Left ventricle myocardium inferior (tissue), 1 donor: ENCODE measurements around the gene ALG9. TPM values are rescaled to one million over a fixed set of nuclear protein-coding genes. Genes with fewer than 3 reads are reported as not detected.

ENCODE experiments used
- DNase-seq: peaks from one replicate; pipeline ENCODE4 v3.0.0-alpha.2; 2020
- H3K27ac ChIP-seq: fragments of 200-600 bp; replicated peaks from 2 replicates; pipeline ENCODE4 v1.8.0; 2021
- H3K27me3 ChIP-seq: fragments of 200-600 bp; 2 replicates; pipeline ENCODE4 v1.8.0; 2021; ENCODE audit warnings: low read depth
- H3K36me3 ChIP-seq: fragments of 200-600 bp; 2 replicates; pipeline ENCODE4 v1.8.0; 2021
- H3K4me1 ChIP-seq: fragments of 200-600 bp; 2 replicates; pipeline ENCODE4 v1.8.0; 2021
- H3K4me3 ChIP-seq: fragments of 200-600 bp; 2 replicates; pipeline ENCODE4 v1.8.0; 2021; ENCODE audit warnings: mild to moderate bottlenecking, moderate library complexity
- H3K9me3 ChIP-seq: fragments of 200-600 bp; replicated peaks from 2 replicates; pipeline ENCODE4 v1.8.0; 2021
- intact Hi-C: fragments of 100-400 bp; cut with micrococcal nuclease; formaldehyde crosslinking; loops from one replicate; pipeline ENCODE4 v1.11.0; 2022
- total RNA-seq: library from RNA; stranded (reverse); fragmentation: NEBNext Ultra II Directional; extraction: Animal tissue kit (Norgen Biotek cat#: 25700); gene quantifications from one replicate; pipeline ENCODE4 v1.2.1, GENCODE V29; 2021
- TF ChIP-seq, protein P1 (sequence below): fragments of 200-600 bp; IDR thresholded peaks from 2 replicates; pipeline ENCODE4 v1.8.0; 2021; ENCODE audit warnings: antibody characterized with exemption, mild to moderate bottlenecking, borderline replicate concordance
- donor health status: DM: no; HTN: yes; CAD: no; lungs with severe emphysema.

Gene ALG9
- total RNA-seq, 1 donor from 2014 or later = 14.4 TPM

DNA sequence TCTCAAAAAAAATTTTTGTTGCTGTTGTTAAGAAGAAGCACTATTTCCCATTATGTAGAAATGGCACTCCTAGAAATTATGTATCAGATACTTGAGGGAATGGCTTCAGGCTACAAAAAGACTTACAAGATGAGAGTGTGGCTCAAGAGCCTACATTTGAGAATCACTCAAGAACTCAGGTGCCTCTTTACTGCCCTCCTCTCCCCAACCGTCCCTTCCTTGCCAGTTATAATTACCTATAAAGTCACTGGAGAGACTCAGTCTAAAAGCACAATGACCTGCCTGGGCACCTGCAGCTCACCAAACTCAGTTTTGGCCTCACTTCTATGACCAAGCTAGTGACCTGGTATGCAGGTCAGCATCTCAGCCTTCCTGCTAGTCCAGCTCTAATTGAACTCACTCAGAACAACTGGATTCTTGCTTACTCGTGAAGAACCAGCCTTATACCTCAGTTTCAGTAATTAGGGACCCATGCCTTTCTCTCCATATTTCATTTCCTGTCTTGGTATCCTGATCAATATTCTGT lies 63.3 kb downstream of the ALG9 start:
- Histone ChIP-seq H3K4me3 (no peak overlapping the region), H3K9me3 (no peaks in the 10 kb centered on the region), H3K27me3 (no peaks in the 10 kb centered on the region), H3K36me3 (peaks cover 29% of the 10 kb centered on the region), H3K27ac (peak overlapping the region; percentile 80), H3K4me1 (peaks cover 22% of the 10 kb centered on the region)
- TF ChIP-seq, protein P1, sequence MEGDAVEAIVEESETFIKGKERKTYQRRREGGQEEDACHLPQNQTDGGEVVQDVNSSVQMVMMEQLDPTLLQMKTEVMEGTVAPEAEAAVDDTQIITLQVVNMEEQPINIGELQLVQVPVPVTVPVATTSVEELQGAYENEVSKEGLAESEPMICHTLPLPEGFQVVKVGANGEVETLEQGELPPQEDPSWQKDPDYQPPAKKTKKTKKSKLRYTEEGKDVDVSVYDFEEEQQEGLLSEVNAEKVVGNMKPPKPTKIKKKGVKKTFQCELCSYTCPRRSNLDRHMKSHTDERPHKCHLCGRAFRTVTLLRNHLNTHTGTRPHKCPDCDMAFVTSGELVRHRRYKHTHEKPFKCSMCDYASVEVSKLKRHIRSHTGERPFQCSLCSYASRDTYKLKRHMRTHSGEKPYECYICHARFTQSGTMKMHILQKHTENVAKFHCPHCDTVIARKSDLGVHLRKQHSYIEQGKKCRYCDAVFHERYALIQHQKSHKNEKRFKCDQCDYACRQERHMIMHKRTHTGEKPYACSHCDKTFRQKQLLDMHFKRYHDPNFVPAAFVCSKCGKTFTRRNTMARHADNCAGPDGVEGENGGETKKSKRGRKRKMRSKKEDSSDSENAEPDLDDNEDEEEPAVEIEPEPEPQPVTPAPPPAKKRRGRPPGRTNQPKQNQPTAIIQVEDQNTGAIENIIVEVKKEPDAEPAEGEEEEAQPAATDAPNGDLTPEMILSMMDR = no peak
- no peak for DNase-seq
- intact Hi-C loops = no loop called here

GRCh38 chr11:111807076-111807475 lies 64.3 kb downstream of the ALG9 start:
- Histone ChIP-seq H3K27ac (no peak overlapping the region), H3K36me3 (peaks cover 33% of the 10 kb centered on the region), H3K9me3 (no peaks in the 10 kb centered on the region), H3K4me3 (no peak overlapping the region), H3K27me3 (no peaks in the 10 kb centered on the region), H3K4me1 (peaks cover 22% of the 10 kb centered on the region)
- TF ChIP-seq, protein P1 = no peak
- DNase-seq = no peak
- intact Hi-C loops = no loop called here

DNA sequence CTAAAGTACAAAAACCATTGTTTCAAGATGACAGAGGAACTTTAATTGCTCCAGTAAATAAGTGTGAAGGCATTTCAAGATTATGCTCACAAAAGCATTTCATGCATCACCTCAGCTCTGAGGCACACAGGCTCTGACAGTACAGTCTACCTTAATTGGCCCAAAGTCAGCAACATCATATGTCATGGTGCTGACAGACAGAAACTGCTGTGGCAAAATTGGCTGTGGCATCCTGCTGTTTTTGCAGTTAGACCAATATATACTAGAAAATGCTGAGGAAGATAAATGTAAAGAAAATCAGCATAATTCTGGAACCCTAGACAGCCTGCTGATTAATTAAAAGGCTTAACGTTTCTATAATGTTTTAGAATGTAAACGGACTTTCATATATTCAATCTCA lies 70.2 kb downstream of the ALG9 start:
- Histone ChIP-seq H3K4me1 (peaks cover 25% of the 10 kb centered on the region), H3K27me3 (no peaks in the 10 kb centered on the region), H3K9me3 (peaks cover 10% of the 10 kb centered on the region), H3K4me3 (no peak overlapping the region), H3K27ac (peak overlapping the region; percentile 15), H3K36me3 (peaks cover 38% of the 10 kb centered on the region)
- intact Hi-C loops = no loop called here
- TF ChIP-seq, protein P1 = no peak
- no peak for DNase-seq

GRCh38 chr11:111798279-111798678 lies 73.1 kb downstream of the ALG9 start:
- no peak for DNase-seq
- peaks cover 10% of the 10 kb centered on the region for H3K9me3 ChIP-seq
- H3K4me1 ChIP-seq = peaks cover 38% of the 10 kb centered on the region
- no peak overlapping the region for H3K4me3 ChIP-seq
- TF ChIP-seq, protein P1 = no peak
- no peaks in the 10 kb centered on the region for H3K27me3 ChIP-seq
- intact Hi-C loops = no loop called here
- H3K36me3 ChIP-seq = peaks cover 24% of the 10 kb centered on the region
- H3K27ac ChIP-seq = peak overlapping the region; percentile 9

DNA sequence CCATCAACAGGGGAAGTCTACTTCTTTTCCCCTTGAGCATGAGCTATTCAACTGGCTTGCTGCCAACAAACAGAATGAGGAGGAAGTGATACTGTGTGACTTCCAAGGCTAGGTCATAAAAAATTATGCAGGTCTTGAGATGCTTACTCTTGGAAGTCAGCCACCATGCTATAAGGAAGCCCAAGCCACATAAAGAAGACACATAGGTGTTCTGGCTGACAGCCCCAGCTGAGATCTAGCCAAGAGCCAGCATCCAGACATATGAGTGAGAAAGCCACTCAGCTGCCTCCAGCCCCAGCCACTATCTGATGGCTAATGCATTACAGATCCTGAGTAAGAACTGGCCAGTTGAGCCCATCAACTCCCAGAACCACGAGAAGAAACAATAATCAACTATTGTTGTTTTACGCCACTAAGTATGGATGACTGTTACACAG lies 74.2 kb downstream of the ALG9 start:
- DNase-seq = no peak
- Histone ChIP-seq H3K4me1 (peaks cover 39% of the 10 kb centered on the region), H3K9me3 (peaks cover 10% of the 10 kb centered on the region), H3K27me3 (no peaks in the 10 kb centered on the region), H3K36me3 (peaks cover 19% of the 10 kb centered on the region), H3K4me3 (no peak overlapping the region), H3K27ac (peak overlapping the region; percentile 9)
- intact Hi-C loops = no loop called here
- TF ChIP-seq, protein P1 = no peak

DNA sequence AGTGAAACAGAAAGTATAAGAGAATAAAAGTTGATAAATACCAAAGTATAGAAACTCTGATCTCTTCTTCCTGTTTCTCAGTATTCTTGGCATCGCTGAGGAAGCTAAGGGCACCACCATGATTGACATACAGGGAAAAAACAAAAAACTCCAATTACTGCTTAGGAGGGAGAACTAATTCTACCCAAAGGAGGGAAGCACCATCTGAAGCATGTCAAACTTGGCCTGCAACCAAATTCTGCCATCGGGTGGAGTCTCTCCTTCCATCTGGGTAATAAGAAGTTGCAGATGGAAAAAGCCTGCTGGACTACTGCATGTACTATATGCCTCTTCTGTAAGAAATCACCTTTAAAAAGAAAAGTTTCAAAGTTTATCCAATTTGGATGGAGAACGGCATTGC lies 74.7 kb downstream of the ALG9 start:
- H3K27me3 ChIP-seq = no peaks in the 10 kb centered on the region
- intact Hi-C loops = no loop called here
- DNase-seq = no peak
- TF ChIP-seq, protein P1 = no peak
- no peak overlapping the region for H3K4me3 ChIP-seq
- peaks cover 15% of the 10 kb centered on the region for H3K36me3 ChIP-seq
- H3K4me1 ChIP-seq = peaks cover 39% of the 10 kb centered on the region
- no peak overlapping the region for H3K27ac ChIP-seq
- peaks cover 10% of the 10 kb centered on the region for H3K9me3 ChIP-seq
